Transverse colon (tissue), 4 donors: Measurements from ENCODE around the gene GABRB1.

ENCODE experiments used
- CTCF ChIP-seq, 5 experiments: fragments of 200-600 bp in 3 of 5; fragments of 450-650 bp in 2 of 5; sonication (generic) in 3 of 5; IDR thresholded peaks; 1 replicate in 2 of 5; 2 replicates in 3 of 5; pipeline ENCODE4 v1.5.1; 2016 to 2017; ENCODE audit warnings: antibody characterized with exemption in 5 of 5, inconsistent platforms in 3 of 5, mild to moderate bottlenecking in 2 of 5, moderate library complexity in 1 of 5
- POLR2AphosphoS5 ChIP-seq, 3 donors: sonication (generic); formaldehyde crosslinking; IDR thresholded peaks; one replicate each; pipeline ENCODE4 v1.6.1; 2016; ENCODE audit warnings: antibody characterized with exemption in 3 of 3

GRCh38 chr4:47032405-47033106 is 1.2 kb downstream of the GABRB1 start:
- TF ChIP-seq CTCF (IDR thresholded peaks at IDR 0.05): peak; percentile 42 to 57 (median 55)
- TF ChIP-seq POLR2AphosphoS5 (IDR thresholded peaks at IDR 0.05): no peak
